Brain microvascular endothelial cell (primary cell): ENCODE data around the gene OPA1.

Experiments
- DNase-seq: peaks from one replicate; pipeline ENCODE4 v3.0.0-alpha.2; 2020
- H3K27ac ChIP-seq: fragments of 250-450 bp; sonication (Bioruptor Pico); 2 replicates; pipeline ENCODE4 v1.5.1; 2020; ENCODE audit warnings: mild to moderate bottlenecking, moderate library complexity
- H3K27me3 ChIP-seq: fragments of 250-450 bp; sonication (Bioruptor Pico); replicated peaks from 2 replicates; pipeline ENCODE4 v1.5.1; 2020; ENCODE audit warnings: mild to moderate bottlenecking
- H3K36me3 ChIP-seq: fragments of 250-450 bp; sonication (Bioruptor Pico); replicated peaks from 2 replicates; pipeline ENCODE4 v1.5.1; 2020; ENCODE audit warnings: mild to moderate bottlenecking
- H3K4me3 ChIP-seq: 2 replicates; pipeline ENCODE4 v1.5.1; 2011; ENCODE audit warnings: low read depth, mild to moderate bottlenecking, control low read depth, low read length, moderate library complexity
- CTCF ChIP-seq: IDR thresholded peaks from 2 replicates; pipeline ENCODE4 v1.5.1; 2011; ENCODE audit warnings: low read depth, mild to moderate bottlenecking, moderate library complexity, low read length, control low read depth, inconsistent platforms; ENCODE audit errors: missing control alignments
- in situ Hi-C: cut with HindIII; loops from 2 replicates; pipeline ENCODE4 v1.10.0; 2017; ENCODE audit warnings: low sequenced_read_pairs, low pct_ligation_motif_present

Gene OPA1

GRCh38 chr3:193553586-193553985, 39.4 kb upstream of the OPA1 start:
- no peak overlapping the region for H3K27ac ChIP-seq
- no peaks in the 10 kb centered on the region for H3K36me3 ChIP-seq
- DNase-seq, result no peak
- H3K4me3 ChIP-seq, result no peak overlapping the region
- no peak for TF ChIP-seq CTCF
- H3K27me3 ChIP-seq, result no peaks in the 10 kb centered on the region
- in situ Hi-C loops, result no loop called here

GRCh38 chr3:193554811-193555210, 38.2 kb upstream of the OPA1 start, which contains the start of gene ATP13A4:
ATP13A4 (minus strand) TSS chr3:193554895; CDS start chr3:193554799, 96 bp downstream.
- Histone ChIP-seq H3K27me3 (no peaks in the 10 kb centered on the region), H3K27ac (no peak within 1 kb of the TSS), H3K4me3 (no peak within 1 kb of the TSS), H3K36me3 (no peaks in the 10 kb centered on the region)
- TF ChIP-seq CTCF, result no peak
- in situ Hi-C loops, result no loop called here
- no peak for DNase-seq

- in situ Hi-C loops, result no loop called here
- no peak overlapping the region for H3K27ac ChIP-seq
Measured at GRCh38 chr3:193556841-193557240, 36.2 kb upstream of the OPA1 start.

GRCh38 chr3:193559100-193559499, 33.9 kb upstream of the OPA1 start:
- TF ChIP-seq CTCF, result no peak
- Histone ChIP-seq H3K27me3 (no peaks in the 10 kb centered on the region), H3K27ac (no peak overlapping the region), H3K36me3 (no peaks in the 10 kb centered on the region), H3K4me3 (no peak overlapping the region)
- no peak for DNase-seq
- in situ Hi-C loops, result no loop called here

More at GRCh38 chr3:193556841-193557240, 36.2 kb upstream of the OPA1 start:
- H3K4me3 ChIP-seq, result no peak overlapping the region
- DNase-seq, result no peak
- no peak for TF ChIP-seq CTCF
- H3K36me3 ChIP-seq, result no peaks in the 10 kb centered on the region
- H3K27me3 ChIP-seq, result no peaks in the 10 kb centered on the region

GRCh38 chr3:193560091-193560490, 32.9 kb upstream of the OPA1 start:
- DNase-seq, result no peak
- Histone ChIP-seq H3K27me3 (no peaks in the 10 kb centered on the region), H3K27ac (no peak overlapping the region), H3K36me3 (no peaks in the 10 kb centered on the region), H3K4me3 (no peak overlapping the region)
- in situ Hi-C loops, result no loop called here
- no peak for TF ChIP-seq CTCF

- in situ Hi-C loops, result no loop called here
- no peak for TF ChIP-seq CTCF
- H3K27me3 ChIP-seq, result no peaks in the 10 kb centered on the region
- H3K4me3 ChIP-seq, result no peak overlapping the region
- H3K36me3 ChIP-seq, result no peaks in the 10 kb centered on the region
- no peak for DNase-seq
- no peak overlapping the region for H3K27ac ChIP-seq
Measured at GRCh38 chr3:193560870-193561269, 32.1 kb upstream of the OPA1 start.
